GM12878 (cell line): ENCODE results near the gene MINDY3. TPM values are rescaled to one million over a fixed set of nuclear protein-coding genes. Genes with fewer than 3 reads are reported as not detected.

ENCODE experiments used
- ATAC-seq: fragments of 200-7000 bp; cut with Tn5 transposase; 3 replicates; pipeline ENCODE4 v1.9.1; 2020; ENCODE audit warnings: mild to moderate bottlenecking, moderate library complexity
- BruUV-seq: library from RNA; stranded (reverse); fragments of 400-500 nt; replicated peaks from 2 replicates; lab custom pipeline; 2021; lab: Mats Ljungman, UMichigan
- CTCF ChIA-PET: fragments of 300-600 bp; sonication (Branson Sonifier 250); formaldehyde crosslinking; extraction: SDS; loops from one replicate; lab custom pipeline; 2021; ENCODE audit warnings: inconsistent platforms; lab: Yijun Ruan, JAX
- POLR2A ChIA-PET: fragments of 350-600 bp; formaldehyde crosslinking; extraction: SDS; loops from one replicate; lab custom pipeline; 2021; ENCODE audit warnings: inconsistent platforms; lab: Charles Lee
- RAD21 ChIA-PET: fragments of 300-600 bp; sonication (Branson Sonifier 250); formaldehyde crosslinking; loops from one replicate; lab custom pipeline; 2023; ENCODE audit warnings: antibody characterized with exemption; ENCODE audit not compliant: unreplicated experiment; lab: Charles Lee
- SMC1A ChIA-PET: fragments of 300-600 bp; sonication (Branson Sonifier 250); formaldehyde crosslinking; loops from one replicate; lab custom pipeline; 2023; ENCODE audit not compliant: unreplicated experiment, uncharacterized antibody; lab: Charles Lee
- DNase-seq: peaks from one replicate; pipeline ENCODE4 v3.0.0-alpha.2; 2011; ENCODE audit warnings: low read depth, low spot score
- FAIRE-seq: peaks from 3 replicates; lab custom pipeline; 2011; peaks lifted over from hg19 to GRCh38; lab: Jason Lieb, UNC
- H2AFZ ChIP-seq: 2 replicates; pipeline ENCODE4 v1.6.0; 2011; ENCODE audit warnings: low read depth, low read length, control low read depth; ENCODE audit not compliant: control insufficient read depth
- H3K27ac ChIP-seq: 2 replicates; pipeline ENCODE4 v1.5.1; 2011; ENCODE audit warnings: control low read depth; ENCODE audit not compliant: control insufficient read depth, insufficient read depth
- H3K27me3 ChIP-seq, 2 experiments: replicated peaks in 1 of 2; 2 replicates each; pipeline versions ENCODE4 v1.6.0 to v1.6.1; 2011; ENCODE audit warnings: low read length in 1 of 2; ENCODE audit not compliant: control insufficient read depth in 2 of 2, insufficient read depth in 2 of 2
- H3K36me3 ChIP-seq, 2 experiments: 2 replicates each; pipeline ENCODE4 v1.5.1; 2011; ENCODE audit warnings: low read length in 1 of 2; ENCODE audit not compliant: control insufficient read depth in 2 of 2, insufficient read depth in 2 of 2
- H3K4me1 ChIP-seq: 2 replicates; pipeline ENCODE4 v1.6.1; 2011; ENCODE audit warnings: mild to moderate bottlenecking, low read length, moderate library complexity, mixed read lengths; ENCODE audit not compliant: control insufficient read depth, insufficient read depth
- H3K4me2 ChIP-seq: 2 replicates; pipeline ENCODE4 v1.6.0; 2011; ENCODE audit warnings: control low read depth; ENCODE audit not compliant: control insufficient read depth, insufficient read depth
- H3K4me3 ChIP-seq: fragments of 200-600 bp; sonication (generic); 2 replicates; pipeline ENCODE4 v1.5.1; 2016
- H3K79me2 ChIP-seq: 2 replicates; pipeline ENCODE4 v1.6.0; 2011; ENCODE audit warnings: low read length; ENCODE audit not compliant: control insufficient read depth, insufficient read depth
- H3K9ac ChIP-seq: 2 replicates; pipeline ENCODE4 v1.8.0; 2011; ENCODE audit warnings: low read length, control low read depth, mixed read lengths; ENCODE audit not compliant: control insufficient read depth, insufficient read depth
- H3K9me3 ChIP-seq: replicated peaks from 3 replicates; pipeline ENCODE4 v1.5.1; 2011; ENCODE audit warnings: mild to moderate bottlenecking, low read length; ENCODE audit not compliant: control insufficient read depth, insufficient read depth
- H4K20me1 ChIP-seq: 2 replicates; pipeline ENCODE4 v1.6.0; 2011; ENCODE audit not compliant: control insufficient read depth, insufficient read depth
- BCL3 ChIP-seq: IDR thresholded peaks from 2 replicates; pipeline ENCODE4 v1.6.1; 2011; ENCODE audit warnings: borderline replicate concordance, low read depth, mild to moderate bottlenecking, moderate library complexity, low read length; ENCODE audit not compliant: insufficient read depth, poor library complexity, severe bottlenecking
- CHD1 ChIP-seq: IDR thresholded peaks from 2 replicates; pipeline ENCODE4 v1.6.1; 2012; ENCODE audit warnings: low read depth, low read length, improper control_type of control experiment
- CHD4 ChIP-seq: fragments of 200-600 bp; sonication (generic); IDR thresholded peaks from 2 replicates; pipeline ENCODE4 v1.6.1; 2016; ENCODE audit warnings: mild to moderate bottlenecking
- DPF2 ChIP-seq: fragments of 450-650 bp; IDR thresholded peaks from 2 replicates; pipeline ENCODE4 v1.6.1; 2017; ENCODE audit warnings: mild to moderate bottlenecking
- ETV6 ChIP-seq, 2 experiments: fragments of 450-650 bp in 1 of 2; IDR thresholded peaks in 1 of 2; conservative IDR thresholded peaks in 1 of 2; 2 replicates each; pipeline ENCODE4 v1.6.1; 2014; ENCODE audit warnings: antibody characterized with exemption in 1 of 2, borderline replicate concordance in 1 of 2, low read depth in 1 of 2, mild to moderate bottlenecking in 1 of 2, moderate library complexity in 1 of 2
- FOS ChIP-seq: IDR thresholded peaks from 3 replicates; pipeline ENCODE4 v1.6.1; 2011; ENCODE audit warnings: borderline replicate concordance; ENCODE audit not compliant: insufficient read length; ENCODE audit errors: extremely low read depth
- JUNB ChIP-seq: IDR thresholded peaks from 2 replicates; pipeline ENCODE4 v1.6.1; 2016; ENCODE audit warnings: antibody characterized with exemption, mild to moderate bottlenecking
- KDM1A ChIP-seq: fragments of 200-600 bp; sonication (generic); IDR thresholded peaks from 2 replicates; pipeline ENCODE4 v1.6.1; 2016; ENCODE audit warnings: borderline replicate concordance
- MTA3 ChIP-seq: IDR thresholded peaks from 2 replicates; pipeline ENCODE4 v1.6.1; 2012; ENCODE audit warnings: low read length, inconsistent platforms, borderline replicate concordance
- MYB ChIP-seq: fragments of 150-350 bp; IDR thresholded peaks from 2 replicates; pipeline ENCODE4 v1.6.1; 2014; ENCODE audit warnings: mild to moderate bottlenecking, low read depth, low read length, borderline replicate concordance
- PAX8 ChIP-seq: fragments of 450-650 bp; IDR thresholded peaks from 2 replicates; pipeline ENCODE4 v1.6.1; 2017; ENCODE audit warnings: mild to moderate bottlenecking, moderate library complexity
- POLR2AphosphoS2 ChIP-seq: IDR thresholded peaks from 2 replicates; pipeline ENCODE4 v1.6.1; 2011; ENCODE audit warnings: low read depth, mild to moderate bottlenecking, low read length, improper control_type of control experiment, moderate library complexity
- POLR2AphosphoS5 ChIP-seq: IDR thresholded peaks from 2 replicates; pipeline ENCODE4 v1.6.1; 2011; ENCODE audit warnings: mild to moderate bottlenecking, low read length, inconsistent platforms
- RUNX3 ChIP-seq: IDR thresholded peaks from 2 replicates; pipeline ENCODE4 v1.6.1; 2012; ENCODE audit warnings: low read length, inconsistent platforms
- SIN3A ChIP-seq: IDR thresholded peaks from 2 replicates; pipeline ENCODE4 v1.6.1; 2012; ENCODE audit warnings: low read depth, low read length, improper control_type of control experiment
- SMARCA5 ChIP-seq: fragments of 450-650 bp; IDR thresholded peaks from 2 replicates; pipeline ENCODE4 v1.6.1; 2017; ENCODE audit warnings: mild to moderate bottlenecking
- SMC3 ChIP-seq: IDR thresholded peaks from 2 replicates; pipeline ENCODE4 v1.6.1; 2011; ENCODE audit warnings: low read length, improper control_type of control experiment, borderline replicate concordance
- SPI1 ChIP-seq: IDR thresholded peaks from 2 replicates; pipeline ENCODE4 v1.6.1; 2011; ENCODE audit warnings: low read depth, mild to moderate bottlenecking, low read length, moderate library complexity, borderline replicate concordance; ENCODE audit not compliant: insufficient read depth
- STAT3 ChIP-seq: IDR thresholded peaks from 2 replicates; pipeline ENCODE4 v1.6.1; 2011; ENCODE audit warnings: low read depth, low read length, improper control_type of control experiment
- TCF12 ChIP-seq: IDR thresholded peaks from 2 replicates; pipeline ENCODE4 v1.6.1; 2011; ENCODE audit warnings: low read depth, mild to moderate bottlenecking, low read length
- ZBED1 ChIP-seq: IDR thresholded peaks from 2 replicates; pipeline ENCODE4 v1.6.1; 2016; ENCODE audit warnings: borderline replicate concordance
- WGBS: methylation state at CpG from one replicate; pipeline ENCODE4 v1.1.6; 2016; ENCODE audit warnings: low lambda C conversion rate; ENCODE audit not compliant: insufficient replicate concordance, insufficient coverage; ENCODE audit errors: missing lambda C conversion rate; 5-methylcytosine and 5-hydroxymethylcytosine counted together
- in situ Hi-C: fragments of 300-500 bp; cut with MboI; formaldehyde crosslinking; loops from 9 replicates; pipeline ENCODE4 v1.14.3; 2018; ENCODE audit warnings: mixed read lengths
- intact Hi-C: fragments of 100-400 bp; cut with micrococcal nuclease; formaldehyde crosslinking; loops from one replicate; pipeline ENCODE4 v1.14.2; 2022; ENCODE audit not compliant: unreplicated experiment
- polyA plus RNA-seq, 11 experiments: library from polyadenylated mRNA; depleted of rRNA in 4 of 11; unstranded in 6 of 11; stranded (reverse) in 5 of 11; fragments of >200 nt; fragmentation: Nextera tagmentation in 4 of 11; fragmentation: Illumina TruSeq in 1 of 11; extraction: Ambion mirVana in 4 of 11; extraction: Trizol in 1 of 11; gene quantifications; 1 replicate in 1 of 11; 2 replicates in 10 of 11; pipeline versions ENCODE4 v1.2.1 to v1.2.3, GENCODE V29; 2011 to 2016; ENCODE audit warnings: inconsistent platforms in 2 of 11, missing spikeins in 2 of 11, low read depth in 1 of 11
- total RNA-seq, 4 experiments: library from RNA; depleted of rRNA in 3 of 4; stranded (reverse); fragments of >200 nt in 3 of 4; fragmentation: Illumina TruSeq in 1 of 4; extraction: Trizol in 1 of 4; gene quantifications; 2 replicates each; pipeline versions ENCODE4 v1.2.1 to v1.2.3, GENCODE V29; 2013 to 2021
- TF ChIP-seq, protein P1 (sequence below): fragments of 450-650 bp; IDR thresholded peaks from 2 replicates; pipeline ENCODE4 v1.6.1; 2014; ENCODE audit warnings: mild to moderate bottlenecking

MINDY3 gene
- total and polyA plus RNA-seq, 10 of the 15 experiments (the other 5 are each of a cell fraction or from before 2014, with no cell fraction given) = 12.0 to 23.6 (median 15.7) TPM

GRCh38 chr10:15814565-15814964, 45.7 kb downstream of the MINDY3 start:
- Histone ChIP-seq H3K4me3 (no peak overlapping the region), H3K36me3 (peaks cover 0 to 7% of the 10 kb centered on the region in 2 experiments; a peak in 1 of 4 replicates), H3K27ac (peak overlapping the region; percentile 37; the same call in 1 of the 2 replicates), H3K79me2 (no peaks in the 10 kb centered on the region), H3K4me2 (no peak overlapping the region), H4K20me1 (no peaks in the 10 kb centered on the region), H3K9ac (no peak overlapping the region), H3K9me3 (no peaks in the 10 kb centered on the region), H3K27me3 (no peaks in the 10 kb centered on the region), H3K4me1 (no peaks in the 10 kb centered on the region), H2AFZ (no peak overlapping the region)
- intact Hi-C loops = no loop called here
- in situ Hi-C loops = no loop called here
- POLR2A ChIA-PET = interaction anchor here (0.6 kb wide), 1 partner anchor 1151 kb away, joined by 3 read pairs; no protein-coding TSS in a partner anchor
- CTCF ChIA-PET = no interaction called here
- ATAC-seq = peak; percentile 49
- BruUV-seq = no TSS peak
- RAD21 ChIA-PET = no interaction called here
- WGBS = 38% methylated on average over 6 of the region's 6 CpGs
- SMC1A ChIA-PET = interaction anchor here (1.4 kb wide), 1 partner anchor 8 kb away, joined by 6 read pairs; no protein-coding TSS in a partner anchor
- FAIRE-seq = no peak
- no peak for DNase-seq
- TF ChIP-seq TCF12 = no peak
- peak; percentile 56; the same call in 1 of the 2 replicates for TF ChIP-seq RUNX3
- peak; percentile 29; the same call in 1 of the 2 replicates for TF ChIP-seq JUNB
- no peak for TF ChIP-seq SMC3
- TF ChIP-seq POLR2AphosphoS5 = no peak
- TF ChIP-seq KDM1A = no peak
- TF ChIP-seq MYB = no peak
- no peak for TF ChIP-seq MTA3
- no peak for TF ChIP-seq SPI1
- no peak for TF ChIP-seq SIN3A
- TF ChIP-seq STAT3 = no peak
- TF ChIP-seq ZBED1 = no peak
- TF ChIP-seq POLR2AphosphoS2 = no peak
- TF ChIP-seq FOS = no peak
- TF ChIP-seq SMARCA5 = no peak
- TF ChIP-seq BCL3 = peak; percentile 78
- no peak for TF ChIP-seq CHD4
- TF ChIP-seq, protein P1, sequence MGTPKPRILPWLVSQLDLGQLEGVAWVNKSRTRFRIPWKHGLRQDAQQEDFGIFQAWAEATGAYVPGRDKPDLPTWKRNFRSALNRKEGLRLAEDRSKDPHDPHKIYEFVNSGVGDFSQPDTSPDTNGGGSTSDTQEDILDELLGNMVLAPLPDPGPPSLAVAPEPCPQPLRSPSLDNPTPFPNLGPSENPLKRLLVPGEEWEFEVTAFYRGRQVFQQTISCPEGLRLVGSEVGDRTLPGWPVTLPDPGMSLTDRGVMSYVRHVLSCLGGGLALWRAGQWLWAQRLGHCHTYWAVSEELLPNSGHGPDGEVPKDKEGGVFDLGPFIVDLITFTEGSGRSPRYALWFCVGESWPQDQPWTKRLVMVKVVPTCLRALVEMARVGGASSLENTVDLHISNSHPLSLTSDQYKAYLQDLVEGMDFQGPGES = no peak
- TF ChIP-seq ETV6 (conservative IDR thresholded peaks at IDR 0.05 in 1 of 2, IDR thresholded peaks at IDR 0.05 in 1 of 2; ENCODE audit: borderline replicate concordance in 1 of 2, low read depth in 1 of 2) = no peak
- no peak for TF ChIP-seq CHD1
- no peak for TF ChIP-seq DPF2
- TF ChIP-seq PAX8 = no peak
